Sciatic nerve (tissue), 2 donors: Measurements from ENCODE around the gene RANBP1. TPM values are rescaled to one million over a fixed set of nuclear protein-coding genes. Genes with fewer than 3 reads are reported as not detected.

Experiments
- ATAC-seq: fragments of 200-7000 bp; cut with Tn5 transposase; one replicate; pipeline ENCODE4 v1.9.1; 2020; ENCODE audit warnings: mild to moderate bottlenecking, moderate library complexity
- DNase-seq: peaks from one replicate; pipeline ENCODE4 v3.0.0-alpha.2; 2020; ENCODE audit warnings: low spot score
- intact Hi-C: fragments of 100-400 bp; cut with DNase I; formaldehyde crosslinking; loops from one replicate; pipeline ENCODE4 v1.14.2; 2022
- total RNA-seq: library from RNA; stranded (reverse); fragmentation: NEBNext Ultra II Directional; extraction: Animal tissue kit (Norgen Biotek cat#: 25700); gene quantifications from one replicate; pipeline ENCODE4 v1.2.1, GENCODE V29; 2021
- donor health status: DM: no; HTN: no; CAD: no.
- donor health status: DM: no; HTN: no; CAD: no.

RANBP1 gene
- total RNA-seq, 1 donor from 2014 or later: 58.8 TPM

- no peak for ATAC-seq
- intact Hi-C loops: no loop called here
- DNase-seq: no peak
Observed at GRCh38 chr22:20106205-20106848, 9.6 kb upstream of the RANBP1 start.

GRCh38 chr22:20106849-20107237 is 9.1 kb upstream of the RANBP1 start:
- intact Hi-C loops: no loop called here
- no peak for DNase-seq
- no peak for ATAC-seq

- DNase-seq (no peak), ATAC-seq (no peak)
- intact Hi-C loops: no loop called here
Observed at GRCh38 chr22:20107471-20107901, 8.4 kb upstream of the RANBP1 start.

- ATAC-seq (no peak), DNase-seq (no peak)
- intact Hi-C loops: no loop called here
Observed at GRCh38 chr22:20107951-20108756, 7.8 kb upstream of the RANBP1 start.

GRCh38 chr22:20108757-20109230 is 7.1 kb upstream of the RANBP1 start:
- intact Hi-C loops: no loop called here
- DNase-seq (no peak), ATAC-seq (no peak)

GRCh38 chr22:20109411-20110358 is 6.2 kb upstream of the RANBP1 start:
- ATAC-seq (peak; percentile 14), DNase-seq (no peak)
- intact Hi-C loops: no loop called here

- intact Hi-C loops: no loop called here
- DNase-seq: no peak
- ATAC-seq: no peak
Observed at GRCh38 chr22:20110359-20110985, 5.4 kb upstream of the RANBP1 start.

GRCh38 chr22:20111045-20111688 is 4.7 kb upstream of the RANBP1 start:
- DNase-seq: no peak
- ATAC-seq: no peak
- intact Hi-C loops: no loop called here

- intact Hi-C loops: no loop called here
- no peak for ATAC-seq
- no peak for DNase-seq
Observed at GRCh38 chr22:20111689-20112622, 3.9 kb upstream of the RANBP1 start.

- DNase-seq: no peak
- intact Hi-C loops: no loop called here
- no peak for ATAC-seq
Observed at GRCh38 chr22:20112623-20113511, 3.0 kb upstream of the RANBP1 start.

- DNase-seq (no peak), ATAC-seq (no peak)
- intact Hi-C loops: no loop called here
Observed at GRCh38 chr22:20113551-20114310, 2.2 kb upstream of the RANBP1 start.

- intact Hi-C loops: no loop called here
- no peak for ATAC-seq
- no peak for DNase-seq
Observed at GRCh38 chr22:20114506-20115475, 1.1 kb upstream of the RANBP1 start.

GRCh38 chr22:20116376-20116950 is 559 bp downstream of the RANBP1 start:
- intact Hi-C loops: loop anchor here (2.0 kb wide), 1 partner anchor 30 kb away; no protein-coding TSS in a partner anchor
- ATAC-seq (peak; percentile 14), DNase-seq (peak; percentile 80)

- peak; percentile 96 for ATAC-seq
- intact Hi-C loops: loop anchor here (2.0 kb wide), 1 partner anchor 30 kb away; no protein-coding TSS in a partner anchor
- DNase-seq: peak; percentile 99
Observed at GRCh38 chr22:20116951-20117632, 1.2 kb downstream of the RANBP1 start, which contains the start of gene TRMT2A. TRMT2A (minus strand) TSS chr22:20117226; CDS start chr22:20116906, 320 bp downstream.
